Glutamatergic neuron (in vitro differentiated cells): ENCODE measurements around the gene ZNF584. TPM values are rescaled to one million over a fixed set of nuclear protein-coding genes. Genes with fewer than 3 reads are reported as not detected.
A peak's percentile ranks its signal among the peaks of the same experiment; 100 is the strongest.

Source experiments
- DNase-seq: peaks from one replicate; pipeline ENCODE4 v3.0.0; 2022
- H3K27ac Mint-ChIP-seq: one replicate; pipeline ENCODE4 v1.8.0; 2020; ENCODE audit warnings: mild to moderate bottlenecking, mixed read lengths, inconsistent platforms; ENCODE audit not compliant: unreplicated experiment
- H3K27me3 Mint-ChIP-seq: one replicate; pipeline ENCODE4 v1.8.0; 2020; ENCODE audit warnings: mild to moderate bottlenecking, moderate library complexity, mixed read lengths, inconsistent platforms; ENCODE audit not compliant: unreplicated experiment
- H3K36me3 Mint-ChIP-seq: one replicate; pipeline ENCODE4 v1.8.0; 2020; ENCODE audit warnings: mild to moderate bottlenecking, mixed read lengths, inconsistent platforms; ENCODE audit not compliant: unreplicated experiment
- H3K4me1 Mint-ChIP-seq: one replicate; pipeline ENCODE4 v1.8.0; 2020; ENCODE audit warnings: mild to moderate bottlenecking, low read depth, mixed read lengths, inconsistent platforms; ENCODE audit not compliant: unreplicated experiment
- H3K4me3 Mint-ChIP-seq: one replicate; pipeline ENCODE4 v1.8.0; 2020; ENCODE audit warnings: mild to moderate bottlenecking, mixed read lengths, inconsistent platforms; ENCODE audit not compliant: unreplicated experiment
- H3K9me3 Mint-ChIP-seq: one replicate; pipeline ENCODE4 v1.8.0; 2020; ENCODE audit warnings: mild to moderate bottlenecking, moderate library complexity, mixed read lengths, inconsistent platforms; ENCODE audit not compliant: unreplicated experiment
- total RNA-seq: library from RNA; stranded (reverse); fragmentation: NEBNext Ultra II Directional; extraction: Animal tissue kit (Norgen Biotek cat#: 25700); gene quantifications from one replicate; pipeline ENCODE4 v1.2.1, GENCODE V29; 2021; ENCODE audit not compliant: unreplicated experiment
- TF ChIP-seq, protein P1 (sequence below): fragments of 200-600 bp; sonication (generic); IDR thresholded peaks from one replicate; pipeline ENCODE4 v1.5.0; 2021; ENCODE audit not compliant: partially characterized antibody, unreplicated experiment

ZNF584 gene
- total RNA-seq, 1 donor from 2014 or later: 5.8 TPM

DNA sequence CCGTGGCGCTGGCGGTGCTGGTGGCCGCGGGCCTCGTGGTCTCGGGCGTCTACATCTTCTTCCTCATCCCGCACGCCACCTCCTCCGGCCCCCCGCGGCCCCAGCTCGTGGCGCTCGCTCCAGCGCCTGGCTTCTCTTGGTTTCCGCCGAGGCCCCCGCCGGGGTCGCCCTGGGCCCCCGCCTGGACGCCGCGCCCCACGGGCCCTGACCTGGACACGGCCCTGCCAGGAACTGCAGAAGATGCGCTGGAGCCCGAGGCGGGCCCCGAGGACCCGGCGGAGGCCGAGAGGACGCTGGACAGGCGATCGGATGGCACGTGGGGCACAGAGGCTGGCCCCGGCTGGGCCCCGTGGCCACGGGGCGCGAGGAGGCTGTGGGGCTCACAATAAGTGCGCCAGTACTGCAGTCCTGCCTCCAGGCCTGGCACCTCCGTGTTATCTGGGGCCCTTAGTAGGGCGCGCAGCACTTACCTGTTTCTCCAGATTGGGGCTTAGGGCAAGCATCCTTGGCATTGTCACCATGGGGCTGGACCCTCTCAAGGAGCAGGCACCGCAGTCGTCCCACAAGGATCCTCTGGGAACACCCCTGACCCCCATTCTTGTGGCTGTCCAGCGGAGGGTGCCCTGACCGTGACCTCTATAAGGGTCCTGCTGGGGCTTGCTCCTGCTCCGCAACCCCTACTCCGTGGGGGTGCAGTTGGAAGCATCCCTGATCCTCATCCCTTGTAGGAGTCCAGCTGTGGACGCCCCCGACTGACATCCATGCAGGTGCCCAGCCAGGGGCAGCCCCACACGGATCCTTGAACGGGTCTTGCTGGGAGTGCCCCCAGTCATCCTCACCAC, 11.5 kb upstream of the ZNF584 start:
- no peak overlapping the region for H3K4me3 Mint-ChIP-seq
- DNase-seq: no peak
- TF ChIP-seq, protein P1, sequence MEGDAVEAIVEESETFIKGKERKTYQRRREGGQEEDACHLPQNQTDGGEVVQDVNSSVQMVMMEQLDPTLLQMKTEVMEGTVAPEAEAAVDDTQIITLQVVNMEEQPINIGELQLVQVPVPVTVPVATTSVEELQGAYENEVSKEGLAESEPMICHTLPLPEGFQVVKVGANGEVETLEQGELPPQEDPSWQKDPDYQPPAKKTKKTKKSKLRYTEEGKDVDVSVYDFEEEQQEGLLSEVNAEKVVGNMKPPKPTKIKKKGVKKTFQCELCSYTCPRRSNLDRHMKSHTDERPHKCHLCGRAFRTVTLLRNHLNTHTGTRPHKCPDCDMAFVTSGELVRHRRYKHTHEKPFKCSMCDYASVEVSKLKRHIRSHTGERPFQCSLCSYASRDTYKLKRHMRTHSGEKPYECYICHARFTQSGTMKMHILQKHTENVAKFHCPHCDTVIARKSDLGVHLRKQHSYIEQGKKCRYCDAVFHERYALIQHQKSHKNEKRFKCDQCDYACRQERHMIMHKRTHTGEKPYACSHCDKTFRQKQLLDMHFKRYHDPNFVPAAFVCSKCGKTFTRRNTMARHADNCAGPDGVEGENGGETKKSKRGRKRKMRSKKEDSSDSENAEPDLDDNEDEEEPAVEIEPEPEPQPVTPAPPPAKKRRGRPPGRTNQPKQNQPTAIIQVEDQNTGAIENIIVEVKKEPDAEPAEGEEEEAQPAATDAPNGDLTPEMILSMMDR: no peak
- no peaks in the 10 kb centered on the region for H3K36me3 Mint-ChIP-seq
- H3K27ac Mint-ChIP-seq: no peak overlapping the region
- peaks cover 11% of the 10 kb centered on the region for H3K27me3 Mint-ChIP-seq
- H3K9me3 Mint-ChIP-seq: peaks cover 13% of the 10 kb centered on the region
- H3K4me1 Mint-ChIP-seq: no peaks in the 10 kb centered on the region

DNA sequence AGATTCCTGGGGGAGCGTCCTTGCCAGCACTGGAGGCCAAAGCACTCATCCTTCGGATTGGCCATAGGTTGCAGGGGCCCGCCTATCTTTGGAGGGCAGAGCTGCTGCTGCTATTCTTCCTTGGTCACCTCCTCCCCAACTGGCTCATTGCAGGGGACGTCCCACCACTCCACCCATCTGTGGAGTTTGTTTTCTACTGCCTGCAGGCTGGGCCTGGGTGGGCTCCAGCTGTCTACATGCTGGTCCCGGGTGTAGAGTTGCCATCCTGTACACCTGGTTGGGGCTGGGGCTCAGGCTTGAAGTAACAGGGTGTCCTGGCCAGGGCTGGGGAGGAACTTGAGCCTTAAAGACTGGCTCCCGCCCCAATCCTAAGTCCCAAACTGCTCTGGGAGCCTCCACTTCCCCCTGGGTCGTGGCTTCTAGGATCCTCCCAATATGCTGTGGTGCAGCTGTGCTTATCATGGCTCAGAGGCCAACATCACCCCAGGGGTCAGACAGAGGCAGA, 10.9 kb upstream of the ZNF584 start:
- TF ChIP-seq, protein P1: no peak
- Mint-ChIP-seq H3K27ac (no peak overlapping the region), H3K4me3 (no peak overlapping the region), H3K4me1 (no peaks in the 10 kb centered on the region), H3K9me3 (peaks cover 13% of the 10 kb centered on the region), H3K27me3 (peaks cover 11% of the 10 kb centered on the region), H3K36me3 (no peaks in the 10 kb centered on the region)
- no peak for DNase-seq

DNA sequence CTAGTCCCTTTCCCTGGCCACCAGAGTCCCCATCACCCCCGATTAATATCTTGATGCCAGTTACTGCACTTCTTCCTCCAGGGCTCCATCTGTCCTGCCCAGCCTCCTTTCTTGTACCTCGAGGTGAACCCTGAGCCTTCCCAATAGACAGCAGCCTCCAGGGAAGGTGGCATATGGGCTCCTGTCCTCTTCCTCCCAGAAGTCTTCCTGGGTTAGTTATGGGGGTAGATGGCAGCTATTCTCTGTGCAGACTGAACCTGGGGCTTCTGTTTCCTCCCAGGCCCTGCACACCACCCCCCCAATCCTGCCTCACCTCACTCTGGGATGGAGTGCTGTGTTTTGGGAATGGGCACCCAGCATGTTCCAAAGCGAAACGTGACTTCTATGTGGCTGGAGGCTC, 10.4 kb upstream of the ZNF584 start:
- Mint-ChIP-seq H3K27ac (no peak overlapping the region), H3K36me3 (no peaks in the 10 kb centered on the region), H3K4me1 (no peaks in the 10 kb centered on the region), H3K9me3 (peaks cover 13% of the 10 kb centered on the region), H3K4me3 (peak overlapping the region; percentile 25), H3K27me3 (peaks cover 11% of the 10 kb centered on the region)
- TF ChIP-seq, protein P1: no peak
- no peak for DNase-seq

DNA sequence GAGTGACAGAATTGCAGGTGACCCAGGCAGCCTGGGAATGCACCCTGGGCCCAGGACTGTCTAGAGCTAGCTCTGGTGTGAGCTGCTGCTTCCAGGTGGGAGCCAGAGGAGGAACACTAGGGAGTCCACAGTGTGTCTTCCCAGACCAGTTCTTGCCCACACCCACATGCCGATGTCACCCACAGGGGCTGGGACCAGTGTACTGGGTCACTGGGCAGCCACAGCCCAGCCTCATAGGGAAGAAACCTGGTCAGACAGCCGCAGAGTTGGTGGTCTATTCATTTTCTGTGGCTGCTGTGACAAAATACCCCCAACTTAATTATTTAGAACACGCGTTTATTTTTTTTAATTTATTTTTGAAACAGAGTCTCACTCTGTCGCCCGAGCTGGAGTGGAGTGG, 9.9 kb upstream of the ZNF584 start:
- TF ChIP-seq, protein P1: no peak
- H3K27me3 Mint-ChIP-seq: peaks cover 10% of the 10 kb centered on the region
- no peak overlapping the region for H3K27ac Mint-ChIP-seq
- no peak overlapping the region for H3K4me3 Mint-ChIP-seq
- H3K36me3 Mint-ChIP-seq: no peaks in the 10 kb centered on the region
- H3K4me1 Mint-ChIP-seq: no peaks in the 10 kb centered on the region
- H3K9me3 Mint-ChIP-seq: peaks cover 14% of the 10 kb centered on the region
- DNase-seq: no peak

DNA sequence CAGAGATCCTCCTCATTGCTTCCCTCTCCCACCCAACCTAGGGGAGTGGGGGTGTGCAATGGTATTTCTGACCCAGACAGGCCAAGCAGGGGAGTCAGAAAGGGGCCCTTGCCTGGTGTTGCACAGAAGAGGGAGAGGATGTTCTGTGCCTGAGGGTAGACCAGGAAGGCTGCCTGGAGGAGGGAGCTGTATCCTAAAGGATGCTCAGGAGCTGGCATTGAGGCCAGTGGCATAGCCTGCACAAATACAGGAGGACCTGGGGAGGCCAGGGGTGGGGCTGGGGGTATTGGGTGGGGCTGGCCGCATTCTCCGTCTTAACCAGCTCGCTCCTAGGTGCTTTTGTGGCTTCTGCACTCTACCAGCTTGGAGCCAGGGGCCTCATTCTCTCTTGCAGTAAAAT, 8.5 kb upstream of the ZNF584 start:
- DNase-seq: no peak
- peaks cover 10% of the 10 kb centered on the region for H3K9me3 Mint-ChIP-seq
- no peak overlapping the region for H3K27ac Mint-ChIP-seq
- H3K27me3 Mint-ChIP-seq: peaks cover 3% of the 10 kb centered on the region
- TF ChIP-seq, protein P1: no peak
- H3K4me1 Mint-ChIP-seq: no peaks in the 10 kb centered on the region
- peak overlapping the region; percentile 38 for H3K4me3 Mint-ChIP-seq
- H3K36me3 Mint-ChIP-seq: no peaks in the 10 kb centered on the region
